Neuronal stem cell (in vitro differentiated cells): Measurements from ENCODE around the gene TSPAN6.

Experiments used
- DNase-seq: peaks from one replicate; pipeline ENCODE4 v3.0.0-alpha.2; 2013; ENCODE audit warnings: low spot score
- H2AFZ ChIP-seq: one replicate; pipeline ENCODE4 v1.6.1; 2013; ENCODE audit warnings: mild to moderate bottlenecking, low read length, inconsistent platforms
- H2AK5ac ChIP-seq: 2 replicates; pipeline ENCODE4 v1.6.1; 2013; ENCODE audit warnings: low read depth, mild to moderate bottlenecking, inconsistent platforms, low read length, moderate library complexity, mixed read lengths
- H2BK120ac ChIP-seq: 2 replicates; pipeline ENCODE4 v1.6.1; 2013; ENCODE audit warnings: low read depth, mild to moderate bottlenecking, inconsistent platforms, low read length, moderate library complexity, mixed read lengths
- H2BK12ac ChIP-seq: one replicate; pipeline ENCODE4 v1.6.1; 2013; ENCODE audit warnings: low read length, inconsistent platforms
- H2BK15ac ChIP-seq: 2 replicates; pipeline ENCODE4 v1.6.1; 2013; ENCODE audit warnings: mild to moderate bottlenecking, low read length, inconsistent platforms, mixed read lengths
- H2BK5ac ChIP-seq: one replicate; pipeline ENCODE4 v1.6.1; 2013; ENCODE audit warnings: inconsistent platforms, mild to moderate bottlenecking, low read length, moderate library complexity
- H3K14ac ChIP-seq: one replicate; pipeline ENCODE4 v1.6.1; 2013; ENCODE audit warnings: low read length, inconsistent platforms
- H3K18ac ChIP-seq: 2 replicates; pipeline ENCODE4 v1.6.1; 2013; ENCODE audit warnings: low read length, inconsistent platforms
- H3K23ac ChIP-seq: 2 replicates; pipeline ENCODE4 v1.6.1; 2013; ENCODE audit warnings: low read depth, mild to moderate bottlenecking, mixed read lengths, low read length, inconsistent platforms; ENCODE audit not compliant: poor library complexity
- H3K27ac ChIP-seq: replicated peaks from 3 replicates; pipeline ENCODE4 v1.5.1; 2013; ENCODE audit warnings: low read length, inconsistent platforms
- H3K27me3 ChIP-seq, 3 experiments: 2 replicates each; pipeline ENCODE4 v1.6.1; 2013; ENCODE audit warnings: low read length in 3 of 3, mild to moderate bottlenecking in 2 of 3, inconsistent platforms in 1 of 3, low read depth in 1 of 3, mixed read lengths in 1 of 3, moderate library complexity in 1 of 3; ENCODE audit not compliant: control insufficient read depth in 3 of 3, insufficient read depth in 3 of 3
- H3K36me3 ChIP-seq, 2 donors: replicated peaks in 1 of 2; 2 replicates each; pipeline ENCODE4 v1.6.1; 2013; ENCODE audit warnings: low read length in 2 of 2; ENCODE audit not compliant: control insufficient read depth in 2 of 2, insufficient read depth in 2 of 2
- H3K4ac ChIP-seq: 2 replicates; pipeline ENCODE4 v1.6.1; 2013; ENCODE audit warnings: inconsistent platforms, mild to moderate bottlenecking, low read length, moderate library complexity
- H3K4me1 ChIP-seq, 2 donors: 1 replicate in 1 of 2; 2 replicates in 1 of 2; pipeline ENCODE4 v1.6.1; 2013; ENCODE audit warnings: low read length in 2 of 2, low read depth in 1 of 2; ENCODE audit not compliant: control insufficient read depth in 2 of 2, insufficient read depth in 1 of 2
- H3K4me2 ChIP-seq: one replicate; pipeline ENCODE4 v1.6.1; 2013; ENCODE audit warnings: mild to moderate bottlenecking, low read length, inconsistent platforms; ENCODE audit not compliant: insufficient read depth, poor library complexity, severe bottlenecking
- H3K4me3 ChIP-seq, 2 donors: 2 replicates each; pipeline ENCODE4 v1.5.1; 2013; ENCODE audit warnings: low read length in 2 of 2, mild to moderate bottlenecking in 2 of 2, inconsistent platforms in 1 of 2, moderate library complexity in 1 of 2
- H3K79me1 ChIP-seq: one replicate; pipeline ENCODE4 v1.6.1; 2013; ENCODE audit warnings: low read depth, mild to moderate bottlenecking, inconsistent platforms, low read length, moderate library complexity
- H3K9ac ChIP-seq: one replicate; pipeline ENCODE4 v1.6.1; 2013; ENCODE audit warnings: mild to moderate bottlenecking, low read depth, low read length, inconsistent platforms; ENCODE audit not compliant: poor library complexity
- H3K9me3 ChIP-seq, 2 donors: replicated peaks in 1 of 2; 2 replicates each; pipeline versions ENCODE3 to v1.6.1; 2013; ENCODE audit warnings: low read length in 2 of 2, mild to moderate bottlenecking in 2 of 2, inconsistent platforms in 1 of 2, low read depth in 1 of 2, mixed read lengths in 1 of 2, moderate library complexity in 1 of 2; ENCODE audit not compliant: control insufficient read depth in 2 of 2, insufficient read depth in 1 of 2
- H4K8ac ChIP-seq: one replicate; pipeline ENCODE4 v1.6.1; 2013; ENCODE audit warnings: low read depth, mild to moderate bottlenecking, inconsistent platforms, low read length, moderate library complexity
- H4K91ac ChIP-seq: one replicate; pipeline ENCODE4 v1.6.1; 2013; ENCODE audit warnings: low read length, low read depth, mild to moderate bottlenecking, inconsistent platforms; ENCODE audit not compliant: poor library complexity
- WGBS, 2 donors: extraction: QIAGEN DNeasy Blood & Tissue Kit; methylation state at CpG; one replicate each; pipeline ENCODE4 v1.1.7; 2013; ENCODE audit warnings: missing lambda C conversion rate in 2 of 2, mixed read lengths in 1 of 2; ENCODE audit not compliant: insufficient read length in 2 of 2, insufficient replicate concordance in 1 of 2; ENCODE audit errors: extremely low coverage in 2 of 2; 5-methylcytosine and 5-hydroxymethylcytosine counted together

TSPAN6 gene

DNA sequence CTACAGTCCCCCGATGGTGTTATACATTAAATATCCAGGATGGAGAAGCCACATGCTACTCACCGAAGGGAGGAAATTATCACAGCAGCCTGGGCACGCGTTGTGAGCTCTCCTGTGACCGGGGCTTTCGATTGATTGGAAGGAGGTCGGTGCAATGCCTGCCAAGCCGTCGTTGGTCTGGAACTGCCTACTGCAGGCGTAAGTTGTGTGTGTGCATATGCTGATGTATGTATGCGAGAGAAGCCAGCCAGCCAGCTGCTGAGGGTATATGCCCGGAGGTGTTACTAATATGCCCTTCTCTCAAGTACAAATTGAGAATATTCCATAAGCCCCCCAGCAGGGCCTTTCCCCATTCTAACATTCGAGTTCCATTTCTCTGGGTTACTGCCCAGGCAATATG, 25.6 kb upstream of the TSPAN6 start:
- Histone ChIP-seq H2BK12ac (no peak overlapping the region), H3K23ac (no peak overlapping the region), H3K4me3 (no peak overlapping the region), H4K91ac (no peak overlapping the region), H3K4me1 (no peaks in the 10 kb centered on the region), H2BK5ac (no peak overlapping the region), H3K4ac (no peak overlapping the region), H3K36me3 (no peaks in the 10 kb centered on the region), H3K4me2 (no peak overlapping the region), H2BK120ac (no peak overlapping the region), H2AFZ (no peak overlapping the region), H3K27ac (no peak overlapping the region), H3K79me1 (no peaks in the 10 kb centered on the region), H2AK5ac (no peak overlapping the region), H3K9ac (no peak overlapping the region), H3K18ac (no peak overlapping the region), H3K27me3 (peaks cover 0 to 5% (median 0%) of the 10 kb centered on the region in 3 experiments), H3K9me3 (no peaks in the 10 kb centered on the region), H4K8ac (no peak overlapping the region), H3K14ac (no peak overlapping the region), H2BK15ac (no peak overlapping the region)
- WGBS, 2 donors: no CpG with 5 or more reads among the region's 13 CpGs
- no peak for DNase-seq

DNA sequence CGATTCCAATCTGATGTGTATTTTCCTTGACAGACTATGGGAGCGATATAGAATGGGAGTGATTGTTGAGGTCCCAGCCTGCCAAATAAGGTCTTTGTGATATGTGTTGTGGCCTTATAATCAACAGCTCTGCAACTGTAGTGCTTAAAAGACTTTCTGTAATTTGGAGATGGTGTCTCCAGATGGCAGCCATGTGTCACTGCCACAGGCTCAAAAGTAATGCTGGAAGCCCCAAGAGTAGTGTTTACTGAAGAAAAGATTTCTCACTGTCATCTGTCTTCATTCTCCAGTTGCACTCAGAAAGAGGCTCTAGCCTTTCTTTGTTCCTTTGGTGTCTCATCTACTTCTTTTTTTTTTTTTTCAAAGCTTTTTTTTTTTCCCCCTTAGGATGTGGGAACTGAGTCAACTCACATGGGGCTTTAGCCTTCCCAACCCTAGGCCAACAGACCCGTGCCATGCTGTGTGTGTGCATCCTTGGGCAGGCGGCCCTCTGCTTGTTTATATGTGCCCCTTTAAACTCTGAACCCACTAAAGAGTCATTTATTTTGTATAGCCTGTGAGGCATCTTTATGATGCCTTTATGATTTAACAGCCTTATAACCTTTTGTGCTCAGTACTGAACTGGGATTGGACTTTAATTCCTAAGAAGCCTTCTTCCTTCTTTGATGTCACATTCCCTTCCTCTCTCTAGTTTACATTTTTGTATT, 23.0 kb upstream of the TSPAN6 start:
- WGBS, 2 donors: no CpG with 5 or more reads among the region's 4 CpGs

DNA sequence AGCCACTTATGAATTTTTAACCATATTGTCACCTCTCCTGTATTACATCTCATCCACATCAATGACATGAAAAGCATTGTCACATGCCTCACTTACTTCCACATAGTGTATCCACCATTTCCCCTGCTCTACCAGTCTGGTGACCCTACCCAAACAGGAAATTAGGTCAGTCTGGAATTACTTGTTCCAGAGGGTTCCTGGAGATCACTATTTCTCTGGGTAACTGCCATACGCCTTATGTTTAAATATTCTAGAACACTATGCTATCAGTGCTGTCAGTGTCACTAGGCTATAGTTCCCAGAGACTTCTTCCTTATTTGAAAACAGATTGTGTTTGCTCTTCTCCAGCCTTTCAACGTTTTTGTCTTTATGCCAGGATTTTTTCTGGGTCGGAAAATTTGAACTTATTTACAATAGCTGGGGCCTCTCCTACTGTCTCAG, 22.4 kb upstream of the TSPAN6 start:
- no peak overlapping the region for H2BK120ac ChIP-seq
- H2BK5ac ChIP-seq: no peak overlapping the region
- no peak overlapping the region for H3K4me2 ChIP-seq
- no peaks in the 10 kb centered on the region for H3K4me1 ChIP-seq
- H3K9ac ChIP-seq: no peak overlapping the region
- H3K4ac ChIP-seq: no peak overlapping the region
- H4K91ac ChIP-seq: no peak overlapping the region
- no peaks in the 10 kb centered on the region for H3K9me3 ChIP-seq
- H3K4me3 ChIP-seq: no peak overlapping the region
- H2BK15ac ChIP-seq: no peak overlapping the region
- H2AFZ ChIP-seq: no peak overlapping the region
- no peak overlapping the region for H3K23ac ChIP-seq
- no peak overlapping the region for H2BK12ac ChIP-seq
- H3K79me1 ChIP-seq: no peaks in the 10 kb centered on the region
- H3K27ac ChIP-seq: no peak overlapping the region
- no peak overlapping the region for H2AK5ac ChIP-seq
- DNase-seq: no peak
- H4K8ac ChIP-seq: no peak overlapping the region
- no peaks in the 10 kb centered on the region for H3K36me3 ChIP-seq
- H3K18ac ChIP-seq: no peak overlapping the region
- H3K27me3 ChIP-seq: peaks cover 0 to 5% (median 0%) of the 10 kb centered on the region in 3 experiments
- H3K14ac ChIP-seq: no peak overlapping the region
- WGBS, 2 donors: no CpG with 5 or more reads among the region's 3 CpGs

More for the DNA sequence above, 23.0 kb upstream of the TSPAN6 start:
- Histone ChIP-seq H3K36me3 (no peaks in the 10 kb centered on the region), H3K23ac (no peak overlapping the region), H2AK5ac (no peak overlapping the region), H3K79me1 (no peaks in the 10 kb centered on the region), H3K9me3 (no peaks in the 10 kb centered on the region), H2BK12ac (no peak overlapping the region), H3K4me2 (no peak overlapping the region), H2BK5ac (no peak overlapping the region), H3K9ac (no peak overlapping the region), H2BK120ac (no peak overlapping the region), H3K4ac (no peak overlapping the region), H2AFZ (no peak overlapping the region), H3K27me3 (peaks cover 0 to 5% (median 0%) of the 10 kb centered on the region in 3 experiments), H3K4me1 (no peaks in the 10 kb centered on the region), H3K4me3 (no peak overlapping the region), H3K27ac (no peak overlapping the region), H4K8ac (no peak overlapping the region), H3K18ac (no peak overlapping the region), H3K14ac (no peak overlapping the region), H4K91ac (no peak overlapping the region), H2BK15ac (no peak overlapping the region)
- no peak for DNase-seq

DNA sequence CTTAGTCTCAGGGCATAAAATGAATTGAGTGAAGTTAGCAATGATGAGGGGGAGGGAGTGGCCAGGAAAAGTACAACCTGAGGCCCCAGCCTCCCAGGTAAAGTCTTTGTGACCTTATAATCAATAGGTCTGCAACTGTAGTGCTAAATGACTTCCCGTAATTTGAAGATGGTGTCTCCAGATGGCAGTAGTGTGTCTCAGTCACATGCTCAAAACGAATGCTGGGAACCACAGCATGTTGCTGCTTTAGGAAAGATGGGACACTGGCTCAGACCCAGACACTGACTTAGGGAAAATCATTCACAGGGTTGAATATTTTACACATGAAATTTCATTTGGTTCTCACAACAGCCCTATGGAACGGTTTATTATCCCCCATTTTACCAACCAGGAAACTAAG, 17.7 kb upstream of the TSPAN6 start:
- Histone ChIP-seq H4K8ac (no peak overlapping the region), H2BK5ac (no peak overlapping the region), H3K18ac (no peak overlapping the region), H3K36me3 (no peaks in the 10 kb centered on the region), H3K4me3 (no peak overlapping the region), H2BK120ac (no peak overlapping the region), H3K14ac (no peak overlapping the region), H3K9me3 (no peaks in the 10 kb centered on the region), H3K79me1 (no peaks in the 10 kb centered on the region), H3K27me3 (peaks cover 0 to 7% (median 0%) of the 10 kb centered on the region in 3 experiments), H3K4me1 (peaks cover 0 to 4% of the 10 kb centered on the region in 2 donors), H3K9ac (no peak overlapping the region), H3K27ac (no peak overlapping the region), H2AFZ (peak overlapping the region; percentile 41), H3K4ac (no peak overlapping the region), H3K4me2 (no peak overlapping the region), H2AK5ac (no peak overlapping the region), H4K91ac (no peak overlapping the region), H2BK15ac (no peak overlapping the region), H3K23ac (no peak overlapping the region), H2BK12ac (no peak overlapping the region)
- DNase-seq: no peak
- WGBS, 2 donors: no CpG with 5 or more reads among the region's 3 CpGs
